Breast epithelium (tissue), 3 donors: ENCODE data around the gene KCNK10.

Source experiments
- POLR2A ChIP-seq: fragments of 450-650 bp; IDR thresholded peaks from one replicate; pipeline ENCODE4 v1.6.1; 2016; ENCODE audit warnings: antibody characterized with exemption, mild to moderate bottlenecking, moderate library complexity
- TF ChIP-seq, protein P1 (sequence below), 3 donors: fragments of 450-650 bp; IDR thresholded peaks; one replicate each; pipeline ENCODE4 v1.5.1; 2016 to 2017; ENCODE audit warnings: antibody characterized with exemption in 3 of 3, mild to moderate bottlenecking in 3 of 3, moderate library complexity in 3 of 3

DNA sequence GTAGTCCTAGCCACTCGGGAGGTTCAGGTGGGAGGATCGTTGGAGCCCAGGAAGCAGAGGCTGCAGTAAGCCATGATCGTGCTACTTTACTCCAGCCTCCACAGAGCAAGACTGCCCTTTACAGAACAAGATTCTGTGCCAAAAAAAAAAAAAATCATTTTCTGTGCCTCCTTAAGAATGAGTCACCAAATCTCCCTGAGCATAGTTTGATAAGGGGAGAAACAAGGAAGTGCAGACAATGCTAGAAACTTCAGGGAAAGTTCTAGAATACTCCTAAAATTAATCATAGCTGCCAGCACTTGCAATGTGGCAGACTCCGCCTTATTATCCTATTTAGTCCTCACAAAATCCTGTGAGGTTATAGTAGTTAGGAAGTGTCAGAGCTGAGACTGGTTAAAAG is 74.5 kb downstream of the KCNK10 start:
- TF ChIP-seq, protein P1, sequence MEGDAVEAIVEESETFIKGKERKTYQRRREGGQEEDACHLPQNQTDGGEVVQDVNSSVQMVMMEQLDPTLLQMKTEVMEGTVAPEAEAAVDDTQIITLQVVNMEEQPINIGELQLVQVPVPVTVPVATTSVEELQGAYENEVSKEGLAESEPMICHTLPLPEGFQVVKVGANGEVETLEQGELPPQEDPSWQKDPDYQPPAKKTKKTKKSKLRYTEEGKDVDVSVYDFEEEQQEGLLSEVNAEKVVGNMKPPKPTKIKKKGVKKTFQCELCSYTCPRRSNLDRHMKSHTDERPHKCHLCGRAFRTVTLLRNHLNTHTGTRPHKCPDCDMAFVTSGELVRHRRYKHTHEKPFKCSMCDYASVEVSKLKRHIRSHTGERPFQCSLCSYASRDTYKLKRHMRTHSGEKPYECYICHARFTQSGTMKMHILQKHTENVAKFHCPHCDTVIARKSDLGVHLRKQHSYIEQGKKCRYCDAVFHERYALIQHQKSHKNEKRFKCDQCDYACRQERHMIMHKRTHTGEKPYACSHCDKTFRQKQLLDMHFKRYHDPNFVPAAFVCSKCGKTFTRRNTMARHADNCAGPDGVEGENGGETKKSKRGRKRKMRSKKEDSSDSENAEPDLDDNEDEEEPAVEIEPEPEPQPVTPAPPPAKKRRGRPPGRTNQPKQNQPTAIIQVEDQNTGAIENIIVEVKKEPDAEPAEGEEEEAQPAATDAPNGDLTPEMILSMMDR (IDR thresholded peaks at IDR 0.05), result no peak
- TF ChIP-seq POLR2A, result no peak
